Putamen (tissue), 1 donor: ENCODE results near the gene MYMK.

ENCODE experiments used
- DNase-seq: peaks from one replicate; pipeline ENCODE4 v3.0.0-alpha.2; 2016; ENCODE audit warnings: low spot score

Gene MYMK

GRCh38 chr9:133518706-133519449, 5.9 kb downstream of the MYMK start:
- no peak for DNase-seq

- DNase-seq = no peak
Measured at GRCh38 chr9:133518200-133518599, 6.6 kb downstream of the MYMK start.

GRCh38 chr9:133517711-133518110, 7.0 kb downstream of the MYMK start:
- DNase-seq = no peak

GRCh38 chr9:133516961-133517350, 7.8 kb downstream of the MYMK start:
- DNase-seq = no peak

- no peak for DNase-seq
Measured at GRCh38 chr9:133516256-133516960, 8.4 kb downstream of the MYMK start.

GRCh38 chr9:133515615-133516255, 9.0 kb downstream of the MYMK start:
- no peak for DNase-seq

GRCh38 chr9:133515240-133515610, 9.5 kb downstream of the MYMK start:
- DNase-seq = no peak

- peak; percentile 63 for DNase-seq
Measured at GRCh38 chr9:133514460-133515239, 10.1 kb downstream of the MYMK start.

GRCh38 chr9:133513214-133514100, 11.3 kb downstream of the MYMK start:
- no peak for DNase-seq

GRCh38 chr9:133512253-133513213, 12.2 kb downstream of the MYMK start:
- DNase-seq = no peak

GRCh38 chr9:133511607-133512006, 13.2 kb downstream of the MYMK start:
- DNase-seq = no peak

GRCh38 chr9:133510926-133511505, 13.7 kb downstream of the MYMK start:
- DNase-seq = no peak

- DNase-seq = peak; percentile 59
Measured at GRCh38 chr9:133509179-133510083, 15.3 kb downstream of the MYMK start.

- DNase-seq = no peak
Measured at GRCh38 chr9:133508046-133508445, 16.7 kb downstream of the MYMK start.

- no peak for DNase-seq
Measured at GRCh38 chr9:133507246-133507965, 17.4 kb downstream of the MYMK start.

- DNase-seq = no peak
Measured at GRCh38 chr9:133506653-133507038, 18.1 kb downstream of the MYMK start.

GRCh38 chr9:133505901-133506652, 18.7 kb downstream of the MYMK start:
- DNase-seq = no peak
